Memory B cell (primary cell): ENCODE measurements around the gene HTR1D.
"Not testable (repeated sequence)": the region's sequence is repeated elsewhere in the genome, so short reads cannot be mapped to it uniquely, and the experiment has no call there.

Experiments used
- ATAC-seq: fragments of 150-1000 bp; cut with Tn5 transposase; 2 replicates; pipeline ENCODE4 v1.10.0; 2021; ENCODE audit warnings: low read depth, mild to moderate bottlenecking, moderate library complexity
- DNase-seq, 2 donors: peaks; one replicate each; pipeline ENCODE4 v3.0.0; 2022; ENCODE audit warnings: low spot score in 2 of 2
- H3K27ac Mint-ChIP-seq: one replicate; pipeline ENCODE4 v1.8.0; 2022; ENCODE audit warnings: mild to moderate bottlenecking, moderate library complexity, mixed read lengths
- H3K27me3 Mint-ChIP-seq: one replicate; pipeline ENCODE4 v1.8.0; 2022; ENCODE audit warnings: mixed read lengths
- H3K36me3 Mint-ChIP-seq: one replicate; pipeline ENCODE4 v1.8.0; 2022; ENCODE audit warnings: mild to moderate bottlenecking, mixed read lengths
- H3K4me1 Mint-ChIP-seq: one replicate; pipeline ENCODE4 v1.8.0; 2022; ENCODE audit warnings: mixed read lengths
- H3K4me3 Mint-ChIP-seq: one replicate; pipeline ENCODE4 v1.8.0; 2022; ENCODE audit warnings: mild to moderate bottlenecking, moderate library complexity, mixed read lengths
- H3K9me3 Mint-ChIP-seq: one replicate; pipeline ENCODE4 v1.8.0; 2022; ENCODE audit warnings: mixed read lengths

HTR1D gene

DNA sequence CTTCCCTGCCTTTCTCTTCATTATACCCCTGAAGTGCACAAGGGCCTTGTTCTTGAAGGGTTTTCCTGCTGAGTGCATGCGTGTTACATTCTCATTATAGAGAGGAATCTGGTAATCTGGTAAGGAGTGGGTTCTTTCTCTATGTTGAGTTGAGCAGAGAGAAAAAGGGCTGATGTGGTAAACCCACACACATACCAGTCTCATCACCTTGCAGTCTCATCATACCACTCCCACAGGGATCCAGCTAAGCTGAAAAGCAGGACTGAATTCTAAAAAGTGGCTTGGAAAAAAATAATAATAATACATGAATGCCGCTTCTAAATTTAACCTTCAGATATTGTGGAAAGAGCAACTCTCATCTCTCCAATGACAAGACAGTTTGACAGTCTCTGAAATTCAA lies 10.5 kb upstream of the HTR1D start:
- peaks cover 16% of the 10 kb centered on the region for H3K27me3 Mint-ChIP-seq
- DNase-seq (no peak), ATAC-seq (no peak)
- H3K27ac Mint-ChIP-seq, result no peak overlapping the region
- no peaks in the 10 kb centered on the region for H3K4me1 Mint-ChIP-seq
- H3K9me3 Mint-ChIP-seq, result peaks cover 6% of the 10 kb centered on the region
- peaks cover 2% of the 10 kb centered on the region for H3K36me3 Mint-ChIP-seq
- H3K4me3 Mint-ChIP-seq, result no peak overlapping the region

DNA sequence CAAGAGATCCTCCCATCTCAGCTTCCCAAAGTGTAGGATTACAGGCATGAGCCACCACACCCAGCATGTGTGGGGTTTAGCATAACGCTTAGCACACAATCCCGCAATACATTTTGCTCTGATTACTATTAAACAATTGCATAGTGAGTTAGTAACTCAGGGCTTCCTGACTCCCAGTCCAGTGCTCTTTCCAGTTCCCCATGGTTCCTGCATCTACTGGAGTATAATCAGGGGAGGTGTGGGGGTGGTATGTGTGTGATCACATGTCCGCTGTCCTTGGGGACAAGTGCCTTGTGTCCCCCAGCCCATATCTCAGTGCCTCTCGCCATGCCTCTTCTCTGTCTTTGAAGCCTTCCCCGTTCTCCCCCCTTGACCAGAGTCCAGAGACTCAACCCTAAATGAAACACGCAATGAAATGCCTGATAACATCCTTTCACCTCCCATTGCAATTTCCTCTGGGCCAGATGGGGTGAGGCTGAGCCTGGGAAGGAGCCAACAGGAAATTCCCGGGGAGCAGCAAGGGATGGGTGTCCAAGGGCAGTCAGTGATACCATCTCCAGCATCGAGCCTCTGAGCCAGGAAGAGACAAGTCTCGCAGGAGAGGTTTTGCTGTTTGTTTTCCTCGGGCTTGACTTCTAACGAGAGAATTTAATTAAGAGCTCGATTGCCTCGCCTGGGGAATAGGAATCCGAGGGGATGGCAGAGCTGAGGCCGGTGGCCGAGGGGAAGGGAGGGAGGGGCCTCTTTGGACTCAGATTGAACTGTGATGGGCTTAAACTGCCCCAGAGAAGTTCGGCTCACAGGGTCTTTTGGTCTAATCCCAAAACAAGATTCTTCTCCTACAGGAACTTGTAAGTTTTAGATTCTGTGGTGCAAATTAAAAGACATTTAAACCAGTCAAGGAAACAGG lies 7.7 kb upstream of the HTR1D start:
- no peak for ATAC-seq
- Mint-ChIP-seq H3K27ac (no peak overlapping the region), H3K4me1 (no peaks in the 10 kb centered on the region), H3K9me3 (peaks cover 6% of the 10 kb centered on the region), H3K4me3 (no peak overlapping the region), H3K27me3 (peaks cover 19% of the 10 kb centered on the region), H3K36me3 (peaks cover 2% of the 10 kb centered on the region)
- no peak for DNase-seq

DNA sequence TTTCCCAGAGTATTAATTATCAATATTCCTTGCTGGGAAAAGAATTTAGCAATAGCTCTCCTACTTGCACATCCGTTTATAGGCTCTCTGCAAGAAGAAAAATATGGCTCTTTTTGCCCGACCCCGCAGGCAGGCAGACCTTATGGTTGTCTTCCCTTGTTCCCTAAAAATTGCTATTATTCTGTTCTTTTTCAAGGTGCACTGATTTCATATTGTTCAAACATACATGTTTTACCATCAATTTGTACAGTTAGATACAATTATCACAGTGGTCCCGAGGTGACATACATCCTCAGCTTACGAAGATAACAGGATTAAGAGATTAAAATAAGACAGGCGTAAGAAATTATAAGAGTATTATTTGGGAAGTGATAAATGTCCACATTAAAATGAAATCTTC lies 6.7 kb upstream of the HTR1D start:
- DNase-seq, H3K36me3 Mint-ChIP-seq, H3K4me3 Mint-ChIP-seq, H3K9me3 Mint-ChIP-seq, H3K27ac Mint-ChIP-seq, ATAC-seq, H3K4me1 Mint-ChIP-seq: not testable (repeated sequence)
- H3K27me3 Mint-ChIP-seq, result peaks cover 23% of the 10 kb centered on the region

DNA sequence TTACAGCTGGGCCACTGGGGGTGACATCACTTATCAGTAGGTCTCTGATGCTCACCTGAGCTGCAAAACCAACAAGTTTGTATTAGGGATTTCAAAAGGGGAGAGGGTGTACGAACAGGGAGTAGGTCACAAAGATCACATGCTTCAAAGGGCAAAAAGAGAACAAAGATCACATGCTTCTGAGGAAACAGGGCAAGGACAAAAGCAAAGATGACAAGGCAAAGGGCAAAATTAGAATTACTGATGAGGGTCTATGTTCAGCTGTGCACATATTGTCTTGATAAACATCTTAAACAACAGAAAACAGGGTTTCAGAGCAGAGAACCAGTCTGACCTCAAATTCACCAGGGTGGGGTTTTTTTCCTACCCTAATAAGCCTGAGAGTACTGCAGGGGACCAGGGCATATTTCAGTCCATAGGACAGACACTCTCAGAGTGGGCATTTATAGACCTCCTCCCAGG lies 6.2 kb upstream of the HTR1D start:
- ATAC-seq, H3K9me3 Mint-ChIP-seq, H3K4me1 Mint-ChIP-seq, H3K36me3 Mint-ChIP-seq, H3K4me3 Mint-ChIP-seq, DNase-seq, H3K27ac Mint-ChIP-seq: not testable (repeated sequence)
- peaks cover 26% of the 10 kb centered on the region for H3K27me3 Mint-ChIP-seq

DNA sequence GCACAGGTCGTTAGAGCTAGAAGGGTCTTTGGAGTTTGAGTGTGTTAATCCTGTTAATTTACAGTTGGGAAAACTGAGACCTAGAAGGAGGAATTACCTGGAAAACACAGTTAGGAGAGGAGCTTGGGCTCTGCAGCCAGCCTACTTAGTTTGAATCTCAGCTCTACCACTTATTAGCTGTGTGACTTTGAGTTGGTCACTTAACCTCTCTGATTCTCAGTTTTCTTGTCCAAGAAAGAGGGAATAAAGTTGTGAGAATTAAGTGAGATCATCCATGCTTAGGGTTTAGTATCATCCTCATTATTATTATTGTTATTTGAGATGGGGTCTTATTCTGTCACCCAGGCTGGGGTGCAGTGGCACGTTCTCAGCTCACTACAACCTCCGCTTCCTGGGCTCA lies 5.4 kb upstream of the HTR1D start:
- Mint-ChIP-seq H3K4me1 (peaks cover 3% of the 10 kb centered on the region), H3K4me3 (no peak overlapping the region), H3K9me3 (peaks cover 6% of the 10 kb centered on the region), H3K36me3 (peaks cover 2% of the 10 kb centered on the region), H3K27me3 (peaks cover 28% of the 10 kb centered on the region), H3K27ac (no peak overlapping the region)
- no peak for DNase-seq
- no peak for ATAC-seq

DNA sequence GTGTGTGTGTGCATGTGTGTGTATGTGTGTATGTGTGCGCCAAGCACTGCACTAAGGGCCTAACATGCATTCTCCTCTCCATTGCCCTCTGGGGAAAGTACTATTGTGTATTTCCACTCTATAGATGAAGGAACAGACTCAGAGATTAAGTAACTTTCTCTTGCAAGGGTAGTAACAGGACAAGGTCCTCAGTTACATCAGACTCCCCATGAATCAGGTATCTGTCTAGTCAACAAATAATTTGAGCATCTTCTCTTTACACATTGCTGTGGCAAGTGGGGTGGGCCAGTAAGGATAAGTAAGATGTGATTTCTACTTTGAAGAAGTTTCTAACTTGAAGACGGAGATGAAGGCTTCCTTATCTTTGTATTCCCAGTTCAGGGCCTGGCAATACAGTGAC lies 5.0 kb upstream of the HTR1D start:
- peaks cover 2% of the 10 kb centered on the region for H3K36me3 Mint-ChIP-seq
- peaks cover 30% of the 10 kb centered on the region for H3K27me3 Mint-ChIP-seq
- no peak overlapping the region for H3K27ac Mint-ChIP-seq
- DNase-seq, result no peak
- peaks cover 4% of the 10 kb centered on the region for H3K4me1 Mint-ChIP-seq
- peaks cover 6% of the 10 kb centered on the region for H3K9me3 Mint-ChIP-seq
- no peak for ATAC-seq
- H3K4me3 Mint-ChIP-seq, result no peak overlapping the region

DNA sequence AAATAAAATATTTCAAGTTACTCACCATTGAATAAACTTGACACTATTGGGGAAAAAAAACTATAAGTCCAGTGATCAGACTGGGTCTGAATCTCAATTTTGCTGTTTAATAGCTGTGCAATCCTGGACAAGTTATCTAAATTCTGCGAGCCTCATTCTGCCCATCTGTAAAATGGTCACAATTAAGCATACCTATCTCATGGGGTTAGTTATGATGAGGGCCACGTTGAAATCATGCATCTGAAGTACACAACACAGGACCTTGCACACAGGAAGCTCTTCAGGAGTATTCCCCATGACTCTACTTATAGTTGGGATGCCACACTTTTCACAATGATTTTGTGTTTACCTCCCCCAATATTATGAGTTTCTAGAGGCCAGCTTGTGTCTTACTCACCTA lies 3.8 kb upstream of the HTR1D start:
- Mint-ChIP-seq H3K27me3 (peaks cover 30% of the 10 kb centered on the region), H3K4me3 (no peak overlapping the region), H3K27ac (no peak overlapping the region), H3K4me1 (peaks cover 4% of the 10 kb centered on the region), H3K36me3 (peaks cover 2% of the 10 kb centered on the region), H3K9me3 (peaks cover 6% of the 10 kb centered on the region)
- no peak for ATAC-seq
- no peak for DNase-seq

DNA sequence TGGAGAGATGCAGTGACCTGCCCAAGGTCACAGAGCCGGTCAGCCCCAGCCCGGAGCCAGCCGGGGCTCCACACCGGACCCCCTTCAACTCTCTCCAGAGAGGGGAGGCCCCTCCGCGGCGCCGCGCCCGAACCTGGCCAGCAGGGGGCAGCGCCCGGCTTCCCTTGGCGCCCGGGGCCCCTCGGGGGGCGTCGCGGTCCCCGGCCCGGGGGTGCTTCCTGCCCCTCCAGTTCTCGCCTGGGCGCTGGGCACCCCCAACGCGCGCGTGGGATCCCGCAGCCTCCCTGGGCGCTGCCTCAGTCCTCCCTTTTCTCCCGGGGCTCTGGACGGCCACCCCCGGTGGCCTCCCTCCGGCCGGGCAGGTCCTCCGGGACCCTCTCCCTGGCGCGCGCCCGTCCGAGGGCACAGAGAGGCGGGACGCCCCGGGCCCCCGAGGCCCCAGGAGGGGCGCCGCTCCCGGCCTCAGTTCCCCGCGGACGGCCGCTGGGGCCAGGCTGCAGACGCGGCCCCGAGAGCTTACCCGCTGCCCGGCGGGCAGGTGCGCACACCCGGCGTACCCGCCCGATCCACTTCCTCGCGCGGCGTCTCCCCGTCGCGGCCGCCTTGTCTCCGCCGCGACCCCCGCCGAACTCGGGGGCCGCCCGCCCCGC lies 406 bp downstream of the HTR1D start:
- no peak overlapping the region for H3K4me3 Mint-ChIP-seq
- no peak overlapping the region for H3K27ac Mint-ChIP-seq
- DNase-seq, result peak; percentile 24 to 47
- H3K9me3 Mint-ChIP-seq, result no peaks in the 10 kb centered on the region
- peak; percentile 56 for ATAC-seq
- peaks cover 4% of the 10 kb centered on the region for H3K4me1 Mint-ChIP-seq
- peaks cover 32% of the 10 kb centered on the region for H3K27me3 Mint-ChIP-seq
- peaks cover 4% of the 10 kb centered on the region for H3K36me3 Mint-ChIP-seq

DNA sequence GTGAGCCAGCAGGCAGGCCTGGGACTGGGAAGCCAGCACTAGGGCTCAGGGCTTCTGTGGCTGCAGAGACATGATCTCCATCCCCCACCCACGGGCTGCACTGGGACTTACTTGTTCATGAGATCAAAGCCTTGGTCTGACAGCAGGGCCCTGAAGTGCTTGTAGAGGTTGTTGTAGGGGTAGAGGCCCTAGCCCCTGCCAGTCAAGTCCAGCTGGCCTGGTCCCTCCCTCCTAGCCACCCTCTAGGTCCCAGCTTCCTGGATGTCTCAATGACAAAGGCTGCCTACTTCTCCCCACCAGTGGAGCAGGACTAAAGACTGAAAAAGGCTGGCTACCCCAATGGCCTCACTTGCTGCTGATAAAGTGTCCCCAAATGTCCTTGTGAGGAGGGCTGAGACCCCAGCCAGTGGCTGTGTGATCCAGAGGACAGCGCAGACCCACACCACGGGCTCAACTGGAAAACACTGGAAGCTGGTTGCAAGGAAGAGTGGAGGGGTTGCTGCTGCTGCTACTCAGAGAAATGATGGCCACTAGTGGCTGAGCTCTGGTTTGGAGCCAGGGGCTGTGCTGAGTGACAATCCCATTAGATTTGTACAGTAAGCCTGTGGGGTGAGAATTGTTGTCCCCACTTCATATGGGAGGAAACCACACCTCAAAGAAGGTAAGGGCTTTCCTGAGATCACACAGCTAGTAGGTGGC lies 1.4 kb downstream of the HTR1D start:
- Mint-ChIP-seq H3K4me1 (peaks cover 6% of the 10 kb centered on the region), H3K27me3 (peaks cover 36% of the 10 kb centered on the region), H3K36me3 (peaks cover 4% of the 10 kb centered on the region), H3K9me3 (no peaks in the 10 kb centered on the region), H3K4me3 (peak overlapping the region; percentile 27), H3K27ac (no peak overlapping the region)
- no peak for ATAC-seq
- DNase-seq, result no peak

DNA sequence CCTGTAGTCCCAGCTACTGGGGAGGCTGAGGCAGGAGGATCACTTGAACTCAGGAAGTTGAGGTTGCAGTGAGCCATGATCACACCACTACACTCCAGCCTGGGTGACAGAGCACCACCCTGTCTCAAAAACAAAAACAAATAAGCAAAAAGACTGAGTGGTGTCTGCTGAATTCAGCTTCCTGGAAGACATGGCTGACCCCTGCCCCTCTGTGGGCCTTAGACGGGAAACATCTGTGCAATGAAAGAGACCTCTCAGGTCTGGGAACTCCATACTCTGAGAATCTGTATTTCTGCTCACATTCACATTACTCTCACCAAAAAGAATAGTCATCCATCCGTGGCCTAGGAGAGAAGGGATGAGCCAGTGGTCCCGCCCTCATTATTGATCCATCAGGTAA lies 2.0 kb downstream of the HTR1D start:
- DNase-seq, result no peak
- Mint-ChIP-seq H3K27ac (no peak overlapping the region), H3K36me3 (peaks cover 4% of the 10 kb centered on the region), H3K4me1 (peaks cover 6% of the 10 kb centered on the region), H3K27me3 (peaks cover 33% of the 10 kb centered on the region), H3K9me3 (no peaks in the 10 kb centered on the region), H3K4me3 (no peak overlapping the region)
- ATAC-seq, result no peak

DNA sequence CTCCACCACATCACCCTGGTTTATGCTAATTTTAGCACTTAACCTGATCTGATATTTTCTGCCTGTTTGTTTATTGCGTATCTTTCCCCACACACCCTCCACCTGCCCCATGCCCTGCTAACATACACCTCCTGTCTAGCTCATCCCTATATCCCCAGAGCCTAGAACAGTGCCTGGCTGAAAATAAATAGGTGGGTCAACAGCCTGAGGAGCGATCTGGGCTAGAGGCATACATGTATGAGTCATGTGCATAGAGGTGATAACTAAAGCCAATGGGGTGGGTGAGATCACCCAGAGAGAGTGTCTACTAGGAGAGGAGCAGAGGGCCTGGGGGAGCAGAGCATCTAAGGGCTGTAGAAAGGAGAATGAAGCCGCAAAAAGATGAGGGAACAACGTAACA lies 2.7 kb downstream of the HTR1D start:
- H3K27me3 Mint-ChIP-seq, result peaks cover 32% of the 10 kb centered on the region
- no peak for DNase-seq
- H3K9me3 Mint-ChIP-seq, result no peaks in the 10 kb centered on the region
- no peak overlapping the region for H3K27ac Mint-ChIP-seq
- H3K36me3 Mint-ChIP-seq, result peaks cover 4% of the 10 kb centered on the region
- no peak overlapping the region for H3K4me3 Mint-ChIP-seq
- no peak for ATAC-seq
- H3K4me1 Mint-ChIP-seq, result peaks cover 6% of the 10 kb centered on the region

DNA sequence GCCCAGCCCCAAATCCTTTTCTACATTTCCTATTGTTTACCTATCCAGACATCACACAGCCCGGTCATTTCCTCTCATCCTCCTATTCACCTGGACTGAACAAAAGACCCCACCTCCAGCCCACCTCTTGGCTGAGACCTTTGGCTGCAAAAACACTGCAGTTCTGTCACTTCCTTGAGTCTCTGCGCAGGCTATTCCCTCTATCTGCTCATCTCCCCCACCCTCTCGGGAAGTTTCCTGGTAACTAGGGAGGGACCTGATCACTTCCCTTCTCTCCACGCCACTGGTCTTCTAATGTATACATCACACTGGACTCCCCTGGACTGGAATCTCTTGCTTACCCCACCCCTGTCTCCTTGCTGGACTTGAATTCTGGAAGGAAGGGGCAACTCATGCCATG lies 5.3 kb downstream of the HTR1D start:
- Mint-ChIP-seq H3K4me1 (peaks cover 2% of the 10 kb centered on the region), H3K9me3 (no peaks in the 10 kb centered on the region), H3K36me3 (peaks cover 4% of the 10 kb centered on the region), H3K27me3 (peaks cover 21% of the 10 kb centered on the region), H3K27ac (no peak overlapping the region), H3K4me3 (no peak overlapping the region)
- DNase-seq (no peak), ATAC-seq (no peak)

DNA sequence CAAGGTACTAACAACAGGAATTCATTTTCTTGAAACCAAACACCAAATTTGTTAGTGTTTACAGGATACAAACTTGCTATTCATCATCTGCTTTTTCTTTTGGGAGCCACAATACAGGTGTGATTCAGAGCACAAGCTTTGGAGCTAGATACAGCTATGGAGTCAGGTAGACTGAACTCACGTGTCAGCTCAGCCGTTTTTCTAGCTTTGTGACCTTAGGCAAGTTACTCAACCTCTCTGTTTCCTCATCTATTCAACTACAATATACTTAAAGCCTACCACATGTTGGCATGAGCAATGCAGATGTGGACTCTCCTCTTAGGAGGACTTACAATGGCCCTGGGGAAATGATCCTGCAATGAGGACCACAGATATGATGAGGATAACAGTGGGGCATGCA lies 6.3 kb downstream of the HTR1D start:
- H3K27me3 Mint-ChIP-seq, result peaks cover 25% of the 10 kb centered on the region

DNA sequence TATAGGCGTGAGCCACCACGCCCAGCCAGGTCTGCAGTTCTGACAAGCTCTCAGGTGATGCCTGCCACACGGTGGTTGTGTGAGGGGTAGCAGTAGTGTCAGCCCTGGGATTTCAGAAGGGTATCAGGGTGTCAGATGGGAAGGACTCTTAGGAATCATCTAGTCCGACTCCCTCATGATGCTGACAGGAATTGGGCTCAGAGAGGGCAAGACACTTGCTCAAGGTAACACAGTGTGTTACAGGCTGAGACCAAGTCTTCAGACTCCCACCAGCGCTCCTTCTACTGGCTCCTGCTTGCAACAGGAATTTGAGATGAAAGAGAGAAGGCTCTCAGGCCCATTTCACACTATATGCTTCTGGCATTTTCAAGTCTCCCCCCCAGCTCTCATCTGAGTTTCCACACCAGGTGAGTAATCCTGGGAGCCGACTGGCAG lies 6.9 kb downstream of the HTR1D start:
- Mint-ChIP-seq H3K4me3 (no peak overlapping the region), H3K4me1 (peaks cover 2% of the 10 kb centered on the region), H3K9me3 (no peaks in the 10 kb centered on the region), H3K27ac (no peak overlapping the region), H3K36me3 (peaks cover 4% of the 10 kb centered on the region), H3K27me3 (peaks cover 29% of the 10 kb centered on the region)
- no peak for DNase-seq
- no peak for ATAC-seq

More for the DNA sequence above, 6.3 kb downstream of the HTR1D start:
- peaks cover 2% of the 10 kb centered on the region for H3K4me1 Mint-ChIP-seq
- H3K9me3 Mint-ChIP-seq, result no peaks in the 10 kb centered on the region
- peaks cover 4% of the 10 kb centered on the region for H3K36me3 Mint-ChIP-seq
- H3K27ac Mint-ChIP-seq, result no peak overlapping the region
- DNase-seq, result no peak
- no peak for ATAC-seq
- no peak overlapping the region for H3K4me3 Mint-ChIP-seq
